ENCODE measurements around the gene PYY.

GRCh38 chr17:43979011-43979410 is 25.3 kb upstream of the PYY start:
- TF ChIP-seq CTCF (IDR thresholded peaks at IDR 0.05) (no peak), POLR2A (IDR thresholded peaks at IDR 0.05) (no peak)
